GM12872 (cell line): Measurements from ENCODE around the gene NPM3.

Experiments used
- CTCF ChIP-seq: IDR thresholded peaks from 3 replicates; pipeline ENCODE4 v1.5.1; 2011; ENCODE audit warnings: low read depth, mild to moderate bottlenecking, low read length, moderate library complexity; ENCODE audit not compliant: insufficient read depth

NPM3 gene

DNA sequence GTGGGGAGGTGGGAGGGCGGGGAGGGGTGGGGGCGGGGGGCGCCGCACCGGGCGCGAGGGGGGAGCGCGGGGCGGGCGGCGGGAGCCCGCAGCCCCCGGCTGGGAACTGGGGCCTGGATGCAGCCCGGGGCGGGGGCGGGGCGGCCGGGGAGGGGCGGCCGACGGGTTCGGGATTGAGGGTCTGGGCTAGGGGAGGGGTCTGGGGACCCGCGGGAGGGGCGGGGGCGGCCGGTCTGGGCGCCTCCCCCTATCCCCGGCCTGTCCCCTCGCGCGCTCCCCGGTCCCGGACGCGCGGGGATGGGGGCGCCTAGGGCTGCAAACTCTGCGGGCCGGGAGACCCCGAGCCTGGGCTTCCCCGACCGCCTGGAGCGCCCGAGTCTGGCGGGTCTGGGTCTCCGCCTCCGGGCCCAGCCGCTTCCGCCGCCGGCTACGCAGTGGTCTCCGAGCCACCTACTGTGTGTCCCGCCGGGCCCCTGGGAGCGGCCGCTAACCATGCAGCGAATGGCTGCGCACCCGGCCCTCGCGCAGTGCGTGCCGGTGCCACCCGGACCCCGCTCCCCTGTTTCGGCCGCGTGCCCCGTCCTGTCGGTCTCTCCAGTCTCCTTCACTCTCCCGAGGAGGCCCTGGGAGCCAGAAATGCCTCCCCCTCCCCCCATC lies 7.0 kb downstream of the NPM3 start:
- TF ChIP-seq CTCF, result no peak

GRCh38 chr10:101775273-101776160 lies 7.7 kb downstream of the NPM3 start, which contains the start of gene FGF8:
FGF8 (minus strand) TSS chr10:101776114; CDS start chr10:101775900, 214 bp downstream.
- no peak for TF ChIP-seq CTCF

- no peak for TF ChIP-seq CTCF
These were observed 8.5 kb downstream of the NPM3 start for GRCh38 chr10:101774589-101775272.

GRCh38 chr10:101773923-101774588 lies 9.2 kb downstream of the NPM3 start:
- TF ChIP-seq CTCF, result no peak

GRCh38 chr10:101772895-101773761 lies 10.1 kb downstream of the NPM3 start:
- no peak for TF ChIP-seq CTCF

- TF ChIP-seq CTCF, result no peak
These were observed 11.0 kb downstream of the NPM3 start for GRCh38 chr10:101772017-101772894.
